Pulmonary artery endothelial cell (primary cell): ENCODE measurements around the gene RAMP3. TPM values are rescaled to one million over a fixed set of nuclear protein-coding genes. Genes with fewer than 3 reads are reported as not detected.
"Not testable (repeated sequence)": the region's sequence is repeated elsewhere in the genome, so short reads cannot be mapped to it uniquely, and the experiment has no call there.

Experiments
- DNase-seq: peaks from one replicate; pipeline ENCODE4 v3.0.0-alpha.2; 2011; ENCODE audit warnings: low read depth, low spot score
- total RNA-seq: library from RNA; depleted of rRNA; stranded (reverse); fragments of >200 nt; gene quantifications from 2 replicates; pipeline ENCODE4 v1.2.3, GENCODE V29; 2014

Gene RAMP3
- total RNA-seq, 1 donor from 2014 or later: not detected

GRCh38 chr7:45131891-45132290 lies 25.7 kb upstream of the RAMP3 start:
- no peak for DNase-seq

- DNase-seq: no peak
These were observed 24.8 kb upstream of the RAMP3 start for GRCh38 chr7:45132708-45133320.

- no peak for DNase-seq
These were observed 24.2 kb upstream of the RAMP3 start for GRCh38 chr7:45133352-45133751.

- no peak for DNase-seq
These were observed 23.7 kb upstream of the RAMP3 start for GRCh38 chr7:45133877-45134276.

- DNase-seq: peak; percentile 36
These were observed 21.2 kb upstream of the RAMP3 start for GRCh38 chr7:45136106-45137060.

- DNase-seq: no peak
These were observed 18.9 kb upstream of the RAMP3 start for GRCh38 chr7:45138433-45139267.

GRCh38 chr7:45140827-45141226 lies 16.8 kb upstream of the RAMP3 start:
- DNase-seq: no peak

- DNase-seq: no peak
These were observed 14.0 kb upstream of the RAMP3 start for GRCh38 chr7:45143616-45144015.

- no peak for DNase-seq
These were observed 11.7 kb upstream of the RAMP3 start for GRCh38 chr7:45145881-45146280.

GRCh38 chr7:45146531-45147379 lies 10.8 kb upstream of the RAMP3 start:
- DNase-seq: no peak

GRCh38 chr7:45147858-45148652 lies 9.5 kb upstream of the RAMP3 start:
- no peak for DNase-seq

GRCh38 chr7:45148653-45148973 lies 9.0 kb upstream of the RAMP3 start:
- no peak for DNase-seq

GRCh38 chr7:45149606-45150005 lies 8.0 kb upstream of the RAMP3 start:
- no peak for DNase-seq

- no peak for DNase-seq
These were observed 7.4 kb upstream of the RAMP3 start for GRCh38 chr7:45150199-45150598.

- no peak for DNase-seq
These were observed 6.4 kb upstream of the RAMP3 start for GRCh38 chr7:45151131-45151684.

GRCh38 chr7:45151967-45152366 lies 5.6 kb upstream of the RAMP3 start:
- no peak for DNase-seq

- no peak for DNase-seq
These were observed 4.4 kb upstream of the RAMP3 start for GRCh38 chr7:45153233-45153632.

GRCh38 chr7:45153861-45154260 lies 3.7 kb upstream of the RAMP3 start:
- DNase-seq: not testable (repeated sequence)

- no peak for DNase-seq
These were observed 2.2 kb upstream of the RAMP3 start for GRCh38 chr7:45155357-45155900.

GRCh38 chr7:45155941-45156340 lies 1.6 kb upstream of the RAMP3 start:
- no peak for DNase-seq
